Measurements from ENCODE around the gene SESN1. TPM values are rescaled to one million over a fixed set of nuclear protein-coding genes. Genes with fewer than 3 reads are reported as not detected.
A peak's percentile ranks its signal among the peaks of the same experiment; 100 is the strongest.
"Not testable (repeated sequence)": the region's sequence is repeated elsewhere in the genome, so short reads cannot be mapped to it uniquely, and the experiment has no call there.

Gene SESN1
- total RNA-seq, 1 donor from 2014 or later = 10.5 TPM

DNA sequence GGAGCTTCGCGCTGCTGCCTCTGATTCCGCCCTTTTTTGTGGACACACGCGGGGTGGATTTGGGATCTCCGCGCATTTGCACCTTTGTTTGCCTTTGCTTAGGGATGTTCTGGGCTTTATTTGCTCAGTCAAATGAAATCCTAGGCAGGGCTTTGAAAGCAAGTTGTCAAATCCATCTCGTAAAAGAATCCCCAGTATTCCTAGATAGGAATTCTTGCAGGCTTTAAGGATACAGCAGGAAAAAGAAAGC is 1.1 kb upstream of the SESN1 start:
- no peak for DNase-seq (ENCODE audit: low spot score)
- ATAC-seq = peak; percentile 1

- ATAC-seq (peak; percentile 72), DNase-seq (ENCODE audit: low spot score) (peak; percentile 99)
Observed at GRCh38 chr6:109095036-109095834, 589 bp upstream of the SESN1 start, which contains the start of gene CEP57L1. TSS of gene CEP57L1 (plus strand) at chr6:109095507. CDS start at chr6:109145222, 49,715 bp downstream.

DNA sequence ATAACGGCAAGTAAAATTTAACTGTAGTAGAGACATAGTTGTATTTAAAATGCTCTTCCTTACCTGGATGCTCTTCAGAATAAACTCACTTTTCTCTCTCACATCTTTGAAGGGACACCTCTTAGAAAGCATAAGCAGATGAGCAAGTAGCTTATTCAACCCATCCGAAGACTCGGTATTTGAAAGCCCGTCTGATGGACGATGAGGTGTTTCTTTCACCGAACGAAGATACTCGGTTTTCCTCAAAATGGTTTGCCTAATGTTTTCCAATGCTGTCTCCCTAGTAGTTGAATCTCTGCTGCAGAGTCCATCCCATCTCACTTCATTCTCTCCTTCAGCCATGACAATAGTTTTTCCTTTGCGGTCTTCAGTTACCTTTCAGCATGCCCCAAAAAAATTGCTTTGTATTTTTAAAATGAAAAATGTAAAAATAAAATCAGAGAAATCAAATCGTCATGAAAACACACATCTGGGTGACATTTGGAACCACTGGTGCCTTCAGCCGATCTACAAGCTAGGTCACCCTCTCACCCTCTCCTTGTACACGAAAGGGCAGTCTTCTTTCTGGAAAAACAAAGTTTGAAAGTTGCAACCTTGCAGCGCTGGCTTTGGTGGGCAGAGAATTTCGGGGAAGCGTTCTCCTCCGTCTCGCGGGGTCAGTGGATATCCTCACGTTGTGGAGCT is 772 bp downstream of the SESN1 start:
- DNase-seq (ENCODE audit: low spot score) = no peak
- ATAC-seq = no peak

DNA sequence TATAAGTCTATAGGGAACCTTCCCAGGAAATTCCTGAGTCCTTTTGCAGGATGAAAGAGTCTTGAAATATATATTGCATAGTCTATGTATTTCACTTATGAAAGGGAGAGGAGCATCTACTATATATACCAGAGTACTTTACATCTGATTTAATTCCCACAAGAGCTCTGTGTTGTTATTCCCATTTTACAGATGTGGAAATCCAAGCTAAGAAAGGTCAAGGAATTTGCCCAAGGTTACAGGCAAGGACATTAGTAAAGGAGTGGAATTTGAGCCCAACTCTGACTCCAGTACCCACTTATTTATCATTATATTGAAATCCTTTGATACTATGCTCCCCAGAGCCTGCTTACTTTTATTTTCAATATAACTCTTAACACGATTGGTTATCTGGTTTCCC is 2.6 kb downstream of the SESN1 start:
- ATAC-seq = no peak
- DNase-seq (ENCODE audit: low spot score) = no peak

DNA sequence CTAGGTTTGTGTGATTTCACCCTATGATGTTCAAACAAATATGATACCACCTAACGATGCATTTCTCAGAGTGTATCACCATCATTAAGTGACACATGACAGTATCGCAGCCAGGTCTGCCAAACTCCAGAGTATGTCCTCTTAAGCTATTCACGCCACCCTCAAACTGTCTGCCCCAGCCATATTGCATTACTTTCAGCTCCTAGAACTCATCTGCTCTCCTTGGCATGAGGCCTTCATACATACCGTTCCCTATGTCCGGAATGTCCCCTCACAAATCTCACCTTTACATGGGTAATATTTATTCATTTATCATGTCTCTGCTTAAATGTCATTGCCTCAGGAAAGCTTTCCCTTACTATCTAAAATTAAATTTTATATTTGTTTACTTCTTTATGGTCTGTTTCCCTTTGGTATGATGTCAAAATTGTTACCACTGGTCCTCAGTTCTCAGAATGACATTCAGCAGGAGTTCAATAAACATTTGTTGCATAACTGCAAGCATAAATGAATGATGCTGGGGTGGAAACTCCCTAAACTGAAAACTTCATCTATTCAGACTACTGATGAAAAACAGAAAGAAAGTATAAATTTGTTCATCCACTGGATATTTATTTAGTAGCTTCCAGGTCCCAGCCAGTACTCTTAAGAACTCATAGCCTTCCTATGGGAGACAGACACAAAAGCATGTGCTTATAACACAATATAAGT is 3.2 kb downstream of the SESN1 start:
- ATAC-seq = no peak
- DNase-seq (ENCODE audit: low spot score) = no peak

- no peak for DNase-seq (ENCODE audit: low spot score)
- ATAC-seq = no peak
Observed at GRCh38 chr6:109088995-109089394, 5.7 kb downstream of the SESN1 start.

DNA sequence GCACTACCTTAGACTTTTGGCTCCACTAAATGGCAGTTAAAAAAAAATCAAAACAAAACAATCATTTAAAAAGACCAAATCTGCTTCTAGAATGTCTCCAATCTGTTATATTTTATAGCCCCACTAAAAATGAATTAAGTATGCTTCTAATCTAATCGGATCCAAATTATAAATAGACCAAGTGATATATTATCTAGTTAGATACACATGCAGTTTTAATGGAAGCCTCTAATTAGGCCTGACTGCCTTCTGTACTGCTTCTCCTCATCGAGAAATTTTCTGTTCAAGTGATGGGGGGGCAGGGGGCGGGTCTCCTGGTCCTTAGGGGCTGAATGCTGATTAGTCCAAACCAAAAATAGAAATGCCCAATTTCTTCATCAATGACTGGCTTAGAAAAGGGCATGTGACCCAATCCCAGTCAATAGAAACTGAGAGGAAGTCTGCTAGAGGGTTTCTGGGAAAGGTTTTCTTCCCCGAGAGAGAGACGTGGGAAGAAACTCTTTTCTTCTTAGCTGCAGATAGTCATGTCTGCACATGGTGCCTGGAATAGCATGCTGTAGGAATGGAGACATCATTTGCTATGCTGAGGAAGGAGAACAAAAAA is 6.9 kb downstream of the SESN1 start:
- no peak for ATAC-seq
- DNase-seq (ENCODE audit: low spot score) = no peak

DNA sequence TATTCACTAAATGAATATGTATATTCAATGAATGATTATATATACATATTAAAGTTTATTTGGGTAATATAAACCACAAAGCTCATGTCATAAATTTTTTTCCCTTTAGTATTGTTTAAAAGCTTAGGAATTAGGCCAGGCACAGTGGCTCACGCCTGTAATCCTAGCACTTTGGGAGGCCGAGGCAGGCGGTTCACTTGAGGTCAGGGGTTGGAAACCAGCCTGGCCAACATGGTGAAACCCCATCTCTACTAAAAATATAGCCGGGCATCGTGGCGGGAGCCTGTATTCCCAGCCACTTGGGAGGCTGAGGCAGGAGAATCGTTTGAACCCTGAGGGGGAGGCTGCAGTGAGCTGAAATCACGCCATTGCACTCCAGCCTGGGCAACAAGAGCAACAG is 10.5 kb downstream of the SESN1 start:
- ATAC-seq; DNase-seq (ENCODE audit: low spot score): not testable (repeated sequence)

DNA sequence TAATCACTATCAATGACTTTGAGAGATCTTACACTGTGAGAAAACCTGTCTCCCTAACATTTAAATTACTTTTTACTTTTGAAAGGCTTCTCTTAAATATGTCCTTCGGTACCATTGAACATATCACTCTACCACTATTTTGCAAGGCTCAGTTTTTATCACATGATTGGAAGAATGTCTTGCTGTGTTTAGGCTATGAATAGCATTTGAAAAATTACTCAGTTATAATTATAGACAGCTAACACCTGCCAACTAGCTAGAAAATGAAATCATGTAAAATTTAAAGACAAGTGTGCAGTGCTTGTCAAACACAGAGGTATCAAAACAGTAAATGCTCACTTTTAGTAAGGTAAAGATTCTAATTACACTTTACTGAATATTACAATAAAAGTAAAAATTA is 11.0 kb downstream of the SESN1 start:
- ATAC-seq (no peak), DNase-seq (ENCODE audit: low spot score) (no peak)

DNA sequence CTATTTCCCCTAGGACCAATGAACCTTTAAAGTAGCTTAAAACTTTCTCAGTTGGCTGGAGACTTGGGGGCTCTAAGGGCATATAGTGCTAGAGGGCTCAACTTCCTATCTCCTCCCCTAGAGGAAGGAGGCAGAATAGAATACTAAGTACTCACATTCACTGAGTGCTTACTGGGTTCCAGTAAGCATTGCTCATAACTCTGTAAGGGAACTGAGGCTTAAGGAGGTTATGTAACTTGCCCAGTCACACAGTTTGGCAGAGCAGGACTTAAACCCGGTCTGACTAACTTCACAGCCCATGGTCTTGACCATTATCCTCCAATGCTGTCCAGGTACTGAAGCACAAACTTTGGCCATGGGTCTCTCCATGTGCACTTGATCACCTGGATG is 12.5 kb downstream of the SESN1 start:
- ATAC-seq (peak; percentile 31), DNase-seq (ENCODE audit: low spot score) (no peak)

- DNase-seq (ENCODE audit: low spot score) = no peak
- no peak for ATAC-seq
Observed at GRCh38 chr6:109081516-109082187, 13.0 kb downstream of the SESN1 start.

DNA sequence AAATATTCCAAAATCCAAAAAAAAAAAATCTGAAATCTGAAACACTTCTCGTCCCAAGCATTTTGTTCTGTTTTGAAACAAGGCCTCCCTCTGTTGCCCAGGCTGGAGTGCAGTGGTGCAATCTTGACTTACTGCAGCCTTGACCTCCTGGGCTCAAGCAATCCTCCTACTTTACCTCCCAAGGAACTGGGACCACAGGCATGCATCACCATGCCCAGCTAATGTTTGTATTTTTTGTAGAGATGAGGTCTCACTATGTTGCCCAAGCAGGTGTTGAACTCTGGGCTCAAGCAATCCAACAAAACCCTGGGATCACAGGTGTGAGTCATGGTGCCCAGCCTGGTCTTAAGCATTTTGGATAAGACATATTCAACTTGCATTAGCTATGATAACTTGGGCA is 13.6 kb downstream of the SESN1 start:
- no peak for ATAC-seq
- DNase-seq (ENCODE audit: low spot score) = no peak

DNA sequence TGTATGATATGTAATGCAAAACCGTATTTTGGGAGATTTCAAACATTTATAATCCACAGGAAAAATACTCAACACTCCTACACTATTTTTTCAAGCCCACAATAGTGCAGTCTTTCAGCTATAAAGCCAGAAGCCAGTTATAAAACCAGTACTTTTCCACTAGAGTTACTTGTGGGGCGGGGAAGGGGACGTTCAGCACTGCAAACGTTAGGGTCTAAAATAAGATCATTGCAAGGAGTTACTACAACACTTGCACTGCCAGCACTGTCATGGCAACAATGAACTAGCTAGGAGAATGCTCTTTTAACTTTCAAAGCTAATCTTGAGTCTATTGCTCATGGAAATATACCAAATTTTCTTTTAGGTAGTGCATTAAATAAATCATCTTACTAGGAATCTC is 14.7 kb downstream of the SESN1 start:
- ATAC-seq = no peak
- DNase-seq (ENCODE audit: low spot score) = no peak

DNA sequence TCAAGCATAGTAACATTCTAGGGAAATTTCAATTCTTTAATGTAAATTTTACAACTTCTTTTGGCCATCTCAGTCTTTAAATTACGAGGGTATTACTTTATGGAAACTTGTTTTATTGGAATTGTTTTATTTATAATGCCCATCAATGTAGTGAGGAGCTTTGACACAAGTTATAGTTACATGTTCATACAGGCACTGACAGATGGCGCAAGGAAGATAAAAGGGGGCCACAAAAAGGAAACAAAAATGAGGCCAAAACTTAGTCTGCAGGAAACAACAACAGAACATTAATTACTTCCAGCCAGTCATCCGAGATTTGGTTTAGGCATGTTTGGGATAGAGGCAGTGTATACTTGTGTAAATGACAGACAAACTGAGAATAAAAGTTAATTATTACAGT is 18.3 kb downstream of the SESN1 start:
- DNase-seq (ENCODE audit: low spot score) = no peak

GRCh38 chr6:109075934-109076333 is 18.7 kb downstream of the SESN1 start:
- DNase-seq (ENCODE audit: low spot score) (no peak), ATAC-seq (no peak)

More for the DNA sequence above, 18.3 kb downstream of the SESN1 start:
- ATAC-seq = no peak

DNA sequence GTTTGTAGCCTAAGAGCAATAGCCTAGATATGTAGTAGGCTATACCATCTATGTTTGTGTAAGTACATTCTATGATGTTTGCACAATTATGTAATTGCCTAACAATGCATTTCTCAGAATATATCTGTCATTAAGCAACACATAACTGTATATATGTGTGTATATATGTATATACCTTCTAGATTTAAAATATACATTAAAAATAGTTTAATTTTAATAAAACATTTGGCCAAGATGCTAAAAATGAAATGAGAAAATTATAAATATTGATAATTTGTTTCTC is 20.6 kb downstream of the SESN1 start:
- DNase-seq (ENCODE audit: low spot score) (no peak), ATAC-seq (no peak)

DNA sequence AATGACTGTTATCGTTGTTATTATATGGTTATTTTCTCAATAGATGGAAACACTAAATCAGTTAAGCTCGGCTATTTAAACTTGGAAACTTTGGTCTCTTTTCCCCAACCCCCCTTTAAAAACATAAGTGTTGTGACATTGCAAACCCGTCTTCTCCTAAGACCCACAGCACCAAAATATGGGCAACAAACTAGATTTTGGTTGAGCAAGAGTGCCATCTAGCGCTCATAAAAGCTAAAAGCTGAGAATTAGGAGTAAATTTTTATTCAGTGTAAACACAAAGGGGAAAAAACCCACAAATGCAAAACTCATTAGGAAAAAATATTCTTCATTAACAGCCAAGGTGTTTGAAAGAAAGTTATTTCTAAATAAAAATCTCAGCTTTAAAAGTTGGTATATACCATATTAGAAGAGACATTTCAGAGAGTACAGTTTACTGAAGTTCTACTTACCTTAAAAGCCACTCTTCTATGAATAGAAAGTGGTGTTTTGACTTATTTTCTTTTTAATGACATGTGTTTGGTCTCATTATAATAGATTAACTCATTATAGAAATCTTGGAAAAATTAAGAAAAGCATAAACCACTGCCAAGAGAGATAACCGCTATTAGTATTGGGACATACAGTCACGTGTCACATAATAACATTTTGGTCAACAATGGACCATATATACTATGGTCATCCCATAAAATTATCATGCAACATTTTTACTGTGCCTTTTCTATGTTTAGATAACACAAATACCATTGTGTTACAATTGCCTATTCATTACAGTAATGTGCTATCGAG is 21.1 kb downstream of the SESN1 start:
- DNase-seq (ENCODE audit: low spot score) (no peak), ATAC-seq (peak; percentile 92)

GRCh38 chr6:109071125-109071917 is 23.3 kb downstream of the SESN1 start:
- ATAC-seq = no peak
- no peak for DNase-seq (ENCODE audit: low spot score)

DNA sequence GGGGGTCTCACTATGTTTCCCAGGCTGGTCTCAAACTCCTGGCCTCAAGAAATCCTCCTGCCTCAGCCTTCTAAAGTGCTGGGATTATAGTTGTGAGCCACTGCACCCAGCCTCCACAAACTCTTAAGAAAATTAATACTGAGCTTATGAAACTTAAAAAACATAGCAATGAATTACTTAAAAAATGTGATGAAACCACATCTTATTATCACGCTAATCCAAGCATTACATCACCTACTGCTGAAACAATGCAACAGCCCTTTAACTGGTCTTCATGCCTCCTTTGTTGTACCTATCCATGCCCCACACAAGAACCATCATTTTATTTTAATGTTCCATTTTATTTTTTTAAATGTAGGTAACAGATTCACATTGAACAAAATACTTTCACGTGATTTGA is 24.9 kb downstream of the SESN1 start:
- no peak for ATAC-seq
- DNase-seq (ENCODE audit: low spot score) = no peak

Data from left lobe of liver (tissue), 2 donors.